ELF-1 (cell line): ENCODE results near the gene S100A5.

Experiments
- DNase-seq: peaks from one replicate; pipeline ENCODE4 v3.0.0-alpha.2; 2016; ENCODE audit warnings: low read depth, low spot score

The S100A5 gene

DNA sequence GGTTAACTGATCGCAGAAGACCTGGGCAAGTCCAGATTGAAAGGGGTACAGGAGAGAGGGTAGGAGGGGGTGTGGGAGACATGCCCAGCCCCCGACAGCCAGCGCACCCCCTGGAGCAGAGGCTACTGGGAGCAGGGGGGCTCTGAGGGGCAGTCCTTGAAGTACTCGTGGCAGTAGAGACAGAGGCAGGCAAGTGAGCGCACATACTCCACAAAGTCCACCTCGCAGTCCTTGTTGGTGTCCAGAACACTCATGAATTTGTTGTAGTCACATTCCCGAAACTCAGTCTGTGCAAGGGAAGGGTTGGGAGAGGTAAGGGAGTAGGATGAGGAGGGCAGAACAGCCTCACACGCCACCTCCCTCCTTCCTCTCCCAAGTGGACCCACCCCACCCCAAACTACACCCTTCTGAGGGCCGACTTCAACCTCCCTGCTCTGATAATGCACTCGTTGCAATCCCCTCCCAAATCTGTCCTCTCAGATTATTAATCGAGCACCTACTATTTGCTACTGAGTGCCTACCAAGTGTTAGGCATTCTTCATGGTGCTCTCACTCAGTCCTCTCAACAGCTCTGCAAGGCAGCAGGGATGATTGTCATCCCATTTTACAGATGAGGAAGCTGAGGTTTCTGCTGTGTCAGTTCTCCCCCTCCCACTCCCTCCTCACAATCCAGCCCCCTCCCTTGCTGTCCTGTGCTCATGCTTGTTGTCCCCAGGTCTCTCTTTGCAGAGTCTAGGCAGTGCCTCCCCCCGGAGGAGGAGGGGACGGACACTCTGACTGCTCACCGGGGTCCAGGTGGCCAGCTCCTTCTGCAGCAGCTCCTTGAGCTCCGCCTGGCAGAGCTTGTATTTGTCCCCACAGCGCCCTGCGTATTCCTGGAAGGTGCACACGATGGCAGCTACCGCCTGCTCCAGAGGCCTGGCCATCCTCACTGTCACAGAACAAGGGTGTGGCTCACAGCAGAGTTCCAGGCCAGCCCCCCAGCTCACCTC, 7.1 kb upstream of the S100A5 start:
- DNase-seq = peak; percentile 63

DNA sequence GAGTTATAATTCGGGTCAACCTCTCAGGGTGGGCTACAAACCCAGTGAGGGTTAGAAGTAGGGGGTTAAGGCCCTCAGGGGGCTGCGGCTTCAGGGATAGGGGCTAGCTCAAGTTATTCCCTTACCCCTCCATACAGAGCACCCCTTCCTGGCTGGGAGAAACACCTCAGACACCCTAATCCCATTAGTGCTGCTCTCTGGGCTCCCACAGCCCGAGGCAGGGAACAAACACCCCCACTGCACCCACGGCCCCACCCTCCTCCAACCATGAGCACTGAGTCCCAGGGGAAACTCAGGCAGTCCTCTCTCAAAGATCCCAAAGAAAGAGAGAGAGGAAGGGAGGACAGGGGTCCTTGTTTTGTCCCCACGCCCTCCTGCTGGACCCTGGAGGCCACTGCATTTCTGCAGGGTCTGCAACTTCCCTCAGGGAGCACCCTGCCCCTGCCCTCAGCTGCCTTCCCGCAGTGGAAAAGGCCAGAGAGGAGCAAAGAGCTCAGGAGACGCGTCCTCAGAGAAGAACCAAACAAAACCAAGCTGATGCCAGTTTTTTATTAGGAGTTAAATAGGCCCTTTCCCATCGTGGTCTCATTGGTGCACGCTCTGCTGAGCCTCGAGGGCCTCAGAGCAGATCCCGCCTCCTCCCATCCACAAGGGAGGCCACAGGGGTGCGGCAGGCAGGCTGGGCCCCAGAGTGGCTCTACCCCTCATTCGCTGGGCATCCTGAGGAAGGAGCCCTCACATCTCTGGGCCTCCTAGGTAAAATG, 6.2 kb upstream of the S100A5 start:
- no peak for DNase-seq

DNA sequence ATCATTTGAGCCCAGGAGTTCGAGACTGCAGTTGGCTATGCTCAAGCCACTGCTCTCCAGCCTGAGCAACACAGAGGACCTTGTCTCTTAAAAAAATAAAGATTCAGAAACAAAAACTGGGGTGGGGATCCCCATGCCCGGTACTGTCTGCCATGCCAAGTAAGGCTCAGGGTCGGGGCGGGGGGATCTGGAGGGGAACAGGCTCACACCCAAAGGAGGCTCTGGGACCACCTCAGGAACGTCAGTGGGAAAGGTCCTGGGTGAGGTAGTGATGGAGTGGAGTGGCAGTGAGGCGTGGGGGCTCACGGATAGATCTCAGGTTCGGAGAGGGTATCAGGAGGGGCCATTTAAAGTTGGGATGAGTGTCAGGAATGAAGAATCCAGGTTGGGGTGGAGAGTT, 5.6 kb upstream of the S100A5 start:
- no peak for DNase-seq

DNA sequence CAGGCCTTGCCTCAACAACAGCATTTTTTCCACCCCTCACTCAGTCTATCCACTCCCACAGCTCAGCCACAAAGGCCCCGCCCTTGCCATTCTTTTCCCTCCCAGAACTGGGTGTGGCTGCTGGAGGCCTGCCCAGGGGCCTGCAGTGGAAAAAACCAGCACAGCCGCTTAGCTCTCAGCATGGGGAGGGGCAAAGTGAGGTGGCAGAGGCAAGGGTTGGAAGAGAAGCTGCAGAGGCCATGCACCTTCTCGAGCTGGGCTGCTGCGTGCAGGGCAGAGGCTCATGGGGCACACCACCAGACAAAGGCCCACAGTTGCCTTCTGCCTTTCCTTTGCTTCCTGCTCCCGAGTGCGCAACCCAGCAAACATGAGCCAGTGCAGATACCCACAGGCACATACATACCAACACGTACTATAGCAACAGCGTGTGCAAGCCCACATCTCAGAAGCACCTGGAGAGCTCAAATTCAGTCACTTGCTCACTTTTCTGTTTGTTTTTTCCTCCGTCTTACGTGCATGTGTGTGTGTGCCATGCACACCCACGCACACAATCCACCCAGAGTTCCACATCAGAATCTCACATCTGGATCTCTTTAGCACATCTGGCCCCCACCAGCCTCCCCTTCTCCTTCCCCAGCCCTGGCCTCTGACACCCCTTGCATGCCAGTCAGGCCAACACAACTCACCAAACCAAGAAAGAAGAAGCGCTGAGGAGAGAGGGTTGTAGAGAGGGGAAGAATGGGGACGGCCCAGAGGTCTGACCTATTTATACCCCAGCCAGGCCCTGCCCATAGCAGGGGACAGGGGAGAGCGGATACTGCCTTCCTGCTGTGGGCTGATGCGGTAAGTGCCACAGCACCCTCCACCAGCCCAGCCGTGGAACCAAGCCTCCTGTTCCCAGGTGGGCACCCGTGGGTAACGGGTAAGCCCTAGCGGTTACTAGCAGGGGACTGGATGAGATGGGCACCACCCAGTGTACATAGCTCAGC, 4.6 kb upstream of the S100A5 start, which contains the start of gene S100A4:
S100A4 (minus strand) TSS at position 740 of the 989 bp plus-strand sequence. CDS start 1,012 bp downstream, outside the sequence.
- peak; percentile 96 for DNase-seq

DNA sequence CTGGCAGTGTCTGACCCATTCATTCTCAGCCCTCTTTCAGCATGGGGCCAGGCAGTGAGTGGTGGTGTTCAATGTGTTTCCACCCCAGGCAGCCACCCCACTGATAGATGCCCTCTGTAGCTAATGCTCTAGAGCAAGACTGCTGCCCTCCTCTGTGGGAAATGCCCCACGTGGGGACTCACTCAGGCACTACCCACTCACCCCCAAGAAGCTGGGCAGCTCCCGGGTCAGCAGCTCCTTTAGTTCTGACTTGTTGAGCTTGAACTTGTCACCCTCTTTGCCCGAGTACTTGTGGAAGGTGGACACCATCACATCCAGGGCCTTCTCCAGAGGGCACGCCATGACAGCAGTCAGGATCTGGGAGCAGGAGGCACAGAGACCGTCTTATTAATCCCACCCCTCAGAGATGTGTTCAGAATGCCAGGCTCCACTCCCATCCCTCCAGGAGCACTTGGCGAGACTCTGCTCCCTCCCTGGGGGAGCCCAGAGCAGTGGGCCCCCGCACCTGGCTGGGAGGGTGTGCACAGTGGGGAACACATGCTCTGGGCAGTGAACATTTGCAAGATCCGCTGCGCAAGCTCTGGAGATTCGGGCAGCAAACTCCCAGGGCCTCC, 3.8 kb upstream of the S100A5 start:
- DNase-seq = no peak

DNA sequence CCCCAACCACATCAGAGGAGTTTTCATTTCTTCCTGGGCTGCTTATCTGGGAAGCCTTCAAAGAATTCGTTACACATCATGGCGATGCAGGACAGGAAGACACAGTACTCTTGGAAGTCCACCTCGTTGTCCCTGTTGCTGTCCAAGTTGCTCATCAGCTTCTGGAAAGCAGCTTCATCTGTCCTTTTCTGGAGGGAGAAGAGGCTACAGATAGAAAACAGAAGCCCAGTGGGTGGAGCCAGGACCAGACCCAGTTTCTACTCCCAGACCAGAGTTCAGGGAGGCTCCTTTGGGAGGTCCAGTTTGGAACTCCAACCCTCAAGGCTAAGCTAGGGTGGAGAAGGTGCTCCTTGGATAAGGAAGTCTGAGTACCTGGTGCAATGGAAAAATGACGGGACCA, 3.0 kb upstream of the S100A5 start:
- no peak for DNase-seq

DNA sequence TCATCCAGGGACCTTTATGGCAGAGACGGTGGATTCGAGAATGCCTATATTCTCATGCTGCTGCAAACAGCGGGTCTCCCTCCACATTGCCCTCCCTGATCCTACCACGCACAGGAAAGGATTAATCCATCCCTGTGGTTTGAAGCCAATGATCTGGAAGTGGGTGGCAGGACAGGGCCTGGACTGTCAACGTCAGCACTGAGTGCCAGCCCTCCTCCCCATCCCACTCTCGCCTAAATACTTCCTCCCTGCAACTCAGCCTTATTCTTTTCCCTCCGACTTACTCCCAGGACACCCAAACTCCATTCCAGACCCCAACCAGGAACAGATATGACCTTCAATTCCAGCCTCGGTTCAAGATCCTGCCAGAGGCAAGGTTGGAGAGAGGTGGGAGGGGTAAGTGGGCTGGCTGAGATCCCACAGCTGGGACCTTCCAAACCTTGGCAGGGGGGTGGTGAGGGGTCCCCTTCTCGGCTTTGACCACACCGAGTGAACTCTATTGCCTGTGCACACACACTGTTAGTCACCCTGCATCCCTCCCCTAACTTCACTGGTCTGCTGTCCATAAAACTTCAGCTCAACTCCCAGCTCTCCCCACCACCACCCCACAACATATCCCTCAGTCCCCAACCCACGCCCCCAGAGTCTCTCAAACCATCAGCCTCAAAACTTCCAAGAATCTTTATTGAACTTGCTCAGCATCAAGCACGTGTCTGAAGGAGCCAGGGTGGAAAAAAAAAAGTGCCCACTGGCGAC, 2.4 kb upstream of the S100A5 start:
- no peak for DNase-seq

DNA sequence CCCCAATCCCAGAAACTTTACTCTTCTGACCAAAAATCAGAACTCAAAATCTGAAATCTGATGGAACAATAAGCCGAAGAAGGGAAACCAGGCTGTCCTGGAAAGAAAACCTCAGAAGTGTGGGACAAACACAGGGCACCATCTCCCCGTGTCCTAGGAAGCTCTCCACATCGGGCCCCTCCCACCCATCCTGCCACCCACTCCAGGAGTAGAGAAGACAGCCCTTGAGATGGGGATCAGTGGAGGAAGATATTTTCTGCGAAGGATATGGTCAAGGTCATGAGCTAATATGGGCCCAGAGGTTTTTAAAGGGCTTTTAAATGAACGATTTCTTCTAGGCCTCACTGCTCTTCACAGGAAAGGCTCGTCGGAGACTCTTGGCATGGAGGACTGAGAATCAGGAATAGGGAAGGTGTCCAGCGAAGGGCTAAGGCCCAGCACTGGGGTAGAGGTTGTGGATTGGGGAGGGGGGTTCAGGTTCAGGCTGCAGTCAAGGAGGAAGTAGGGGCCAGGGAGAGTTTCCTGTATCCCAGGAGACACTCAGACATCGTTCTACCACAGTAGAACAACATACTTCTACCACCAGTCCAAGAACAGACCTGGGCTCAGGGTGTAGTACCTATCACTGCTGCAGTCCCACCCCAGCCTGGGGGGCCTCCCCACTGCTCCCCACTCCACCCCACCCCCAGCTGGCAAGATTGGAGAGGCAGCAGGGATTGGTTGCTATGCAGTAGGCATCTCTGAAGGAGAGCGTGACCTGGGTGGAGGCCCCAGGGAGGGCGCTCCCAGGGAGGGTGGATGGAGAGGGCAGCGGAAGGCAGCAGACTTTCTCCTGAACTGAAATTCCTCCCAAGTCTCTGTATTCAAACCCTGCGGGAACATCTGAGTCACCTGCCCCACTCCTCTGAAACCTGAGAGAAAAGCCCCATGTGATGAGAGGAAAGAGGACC, 1.2 kb upstream of the S100A5 start:
- no peak for DNase-seq

DNA sequence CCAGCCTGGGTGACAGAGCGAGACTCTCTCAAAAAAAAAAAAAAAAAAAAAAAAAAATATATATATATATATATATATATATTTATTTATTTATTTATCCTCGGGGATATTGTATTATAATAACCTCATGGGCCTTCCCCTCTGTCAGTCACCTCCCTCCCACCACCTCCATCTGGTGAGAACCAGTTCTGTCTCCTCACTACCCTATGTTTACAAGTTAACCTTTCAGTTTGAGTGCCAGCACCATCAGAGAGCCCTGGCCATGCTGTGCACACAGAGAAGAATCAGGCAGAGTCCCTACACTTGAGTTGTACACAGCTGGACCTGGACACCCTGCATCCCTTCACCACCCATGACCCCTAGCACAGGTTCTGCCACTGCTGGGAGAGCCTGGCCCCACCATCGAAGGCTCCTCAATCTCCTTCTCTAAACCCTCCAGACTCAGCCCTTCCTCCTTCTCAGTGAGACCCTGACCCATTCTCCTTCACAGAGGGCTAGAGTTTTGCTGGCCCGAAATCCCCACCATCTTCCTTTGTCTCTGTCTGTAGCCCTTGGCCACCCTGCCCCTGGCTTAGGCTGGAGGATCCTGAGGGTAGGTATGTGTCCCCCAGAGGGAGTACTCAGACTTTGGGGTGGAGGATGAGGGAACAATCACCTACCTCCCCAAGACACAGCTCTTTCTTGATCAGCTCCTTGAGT, 1.2 kb downstream of the S100A5 start:
- DNase-seq = no peak

DNA sequence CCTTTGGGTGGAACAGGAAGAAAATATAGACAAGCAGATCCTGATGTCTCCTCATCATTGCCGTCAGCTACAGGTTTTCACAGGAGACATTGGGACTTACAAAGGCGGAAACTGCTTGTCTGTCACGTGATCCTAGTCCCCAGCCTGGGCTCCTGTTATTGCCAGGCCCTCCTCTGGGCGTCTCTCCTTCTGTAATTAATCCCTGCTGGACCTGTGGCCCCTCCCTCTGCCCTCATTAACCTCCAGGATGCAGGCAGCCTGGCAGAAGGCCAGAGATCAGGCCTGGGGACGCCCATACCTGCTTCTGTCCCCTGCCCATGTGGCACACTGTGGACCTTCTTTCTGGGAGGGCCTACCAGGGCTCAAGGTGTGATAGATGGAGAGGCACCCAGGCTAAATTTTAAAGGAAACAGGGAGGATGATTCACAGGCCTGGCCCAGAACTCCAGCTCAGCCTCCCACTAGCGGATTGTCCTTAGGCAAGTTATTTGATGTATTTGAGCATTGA, 2.4 kb downstream of the S100A5 start:
- DNase-seq = peak; percentile 88

DNA sequence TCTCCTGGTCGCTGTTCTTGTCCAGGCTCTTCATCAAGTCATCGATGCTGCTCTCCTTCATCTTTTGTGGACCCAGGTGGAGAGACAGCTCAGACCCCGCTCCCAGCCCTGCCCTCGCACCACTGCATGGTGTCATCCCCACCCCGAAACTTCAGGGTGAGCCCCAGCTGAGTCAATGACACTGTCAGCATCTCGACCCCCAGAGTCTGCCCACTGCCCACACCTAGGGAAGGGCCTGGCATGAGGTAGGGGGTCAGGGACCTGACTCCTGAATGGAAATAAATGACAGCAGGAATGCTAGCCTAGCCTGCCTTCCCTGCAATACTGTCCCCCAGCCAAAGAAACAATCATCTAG, 3.4 kb downstream of the S100A5 start:
- DNase-seq = no peak

DNA sequence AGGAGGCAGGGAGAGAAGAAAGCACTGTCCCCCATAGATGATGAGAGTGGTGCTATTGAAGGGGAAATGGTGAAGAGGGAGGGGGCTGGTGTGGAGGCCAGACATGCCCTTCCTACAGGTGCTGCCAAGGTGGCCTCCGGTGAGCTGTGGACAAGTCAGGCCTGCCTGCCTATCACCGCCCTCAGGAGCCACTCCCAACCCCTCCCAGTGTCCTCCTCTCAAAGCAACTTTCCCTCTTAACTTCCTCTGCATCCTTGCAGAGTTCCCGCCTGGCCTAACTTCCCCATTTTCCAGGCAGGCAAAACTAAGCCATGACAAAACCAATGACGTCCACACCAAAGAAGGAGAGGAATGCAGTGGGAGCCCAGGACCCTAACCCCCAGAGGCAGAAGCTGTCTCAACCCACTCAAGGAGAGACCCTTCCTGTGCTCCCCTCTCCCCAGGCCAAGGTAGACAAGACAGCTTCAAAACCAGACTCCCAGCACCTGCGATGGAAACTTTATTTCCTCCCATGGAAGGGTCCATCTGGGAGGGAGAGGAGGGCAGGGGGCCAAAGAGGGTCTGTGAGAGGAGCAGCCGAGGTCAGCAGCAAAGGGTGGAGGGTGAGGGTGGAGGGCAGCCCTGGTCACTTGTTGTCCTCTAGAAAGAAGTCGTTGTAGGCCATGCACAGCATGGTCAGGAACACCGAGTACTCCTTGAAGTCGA, 3.9 kb downstream of the S100A5 start:
- no peak for DNase-seq

DNA sequence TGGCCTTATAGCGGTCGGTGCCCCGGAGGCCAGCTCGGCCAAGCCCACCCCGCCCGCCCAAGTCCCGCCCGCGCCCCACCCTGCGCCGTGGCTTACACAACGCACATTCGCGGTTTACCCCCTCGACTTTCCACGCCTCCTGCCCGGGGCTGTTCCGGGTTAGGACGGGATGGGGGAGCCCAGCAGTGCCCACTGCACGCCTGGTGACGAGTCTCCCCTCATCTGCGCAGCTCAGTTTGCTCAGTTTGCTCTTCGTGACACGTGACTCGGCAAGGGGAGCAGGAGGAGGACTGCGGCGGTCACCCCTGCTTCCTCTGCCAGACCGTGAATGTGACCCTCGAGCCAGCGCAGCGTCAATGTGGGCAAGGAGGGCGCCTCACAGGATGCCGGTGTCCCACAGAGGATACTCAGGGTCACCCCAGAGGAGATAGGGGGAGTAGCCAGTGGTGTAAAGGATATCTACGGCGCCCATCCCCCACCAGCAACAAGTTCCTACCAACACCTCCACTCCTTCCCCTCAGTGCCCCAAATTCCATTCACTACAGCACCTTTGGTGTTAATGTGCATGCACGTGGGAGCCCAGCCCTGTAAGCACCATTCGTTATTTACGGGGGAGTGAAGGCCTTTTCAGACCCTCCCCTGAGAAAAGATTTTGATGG, 4.6 kb downstream of the S100A5 start:
- no peak for DNase-seq

DNA sequence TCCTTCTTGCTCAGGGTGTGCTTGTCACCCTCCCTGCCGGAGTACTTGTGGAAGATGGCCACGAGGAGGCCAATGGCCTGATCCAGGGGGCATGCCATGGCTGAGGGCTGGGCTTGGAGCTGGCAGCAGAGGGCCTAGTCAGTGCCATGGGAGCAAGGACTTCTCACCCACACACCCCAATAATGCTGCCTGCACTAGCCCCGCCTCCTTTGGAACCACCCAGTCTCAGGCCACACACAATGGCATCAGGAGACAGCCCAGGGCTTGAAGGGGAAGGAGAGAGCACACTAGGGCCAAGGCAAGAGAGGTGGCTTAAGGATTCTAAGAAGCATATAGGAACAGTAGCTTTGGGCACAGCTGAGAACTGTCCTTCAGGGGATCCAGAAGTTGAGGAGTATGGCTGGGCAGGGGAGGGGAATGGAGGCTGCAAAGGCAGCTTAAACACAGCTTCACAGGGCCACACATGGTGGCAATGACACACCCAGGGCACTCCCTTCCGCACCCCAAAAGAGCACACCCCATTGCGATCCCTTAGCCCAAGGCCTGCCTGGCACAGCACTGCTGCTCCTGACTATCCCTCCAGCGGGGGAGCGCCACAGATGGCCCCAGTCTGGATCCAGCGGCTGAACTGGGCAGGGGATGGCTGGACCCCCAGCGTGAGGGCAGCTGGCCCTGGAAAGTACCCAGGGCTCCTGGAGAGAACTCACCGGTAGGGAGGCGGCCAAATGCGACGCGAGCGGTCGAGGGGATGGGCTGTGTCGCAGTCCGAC, 5.3 kb downstream of the S100A5 start, which contains the start of gene S100A6:
S100A6 (minus strand) TSS at position 750 of the 770 bp plus-strand sequence; CDS start at position 98, 652 bp downstream.
- no peak for DNase-seq

DNA sequence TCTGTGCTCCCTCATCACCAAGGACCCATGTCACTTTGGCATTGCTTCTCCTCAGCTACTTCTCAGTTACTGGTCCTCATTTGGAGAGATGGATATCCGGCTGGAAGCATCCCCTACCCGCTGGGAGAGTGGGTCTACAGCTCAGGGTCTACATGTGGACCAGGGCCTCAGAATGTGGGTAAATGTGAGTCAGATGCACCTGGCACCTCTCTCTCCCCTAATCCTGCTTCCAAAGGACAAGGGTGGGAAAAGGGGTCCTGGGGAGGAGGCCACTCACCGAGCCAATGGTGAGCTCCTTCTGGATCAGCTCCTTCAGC, 5.9 kb downstream of the S100A5 start:
- DNase-seq = no peak

DNA sequence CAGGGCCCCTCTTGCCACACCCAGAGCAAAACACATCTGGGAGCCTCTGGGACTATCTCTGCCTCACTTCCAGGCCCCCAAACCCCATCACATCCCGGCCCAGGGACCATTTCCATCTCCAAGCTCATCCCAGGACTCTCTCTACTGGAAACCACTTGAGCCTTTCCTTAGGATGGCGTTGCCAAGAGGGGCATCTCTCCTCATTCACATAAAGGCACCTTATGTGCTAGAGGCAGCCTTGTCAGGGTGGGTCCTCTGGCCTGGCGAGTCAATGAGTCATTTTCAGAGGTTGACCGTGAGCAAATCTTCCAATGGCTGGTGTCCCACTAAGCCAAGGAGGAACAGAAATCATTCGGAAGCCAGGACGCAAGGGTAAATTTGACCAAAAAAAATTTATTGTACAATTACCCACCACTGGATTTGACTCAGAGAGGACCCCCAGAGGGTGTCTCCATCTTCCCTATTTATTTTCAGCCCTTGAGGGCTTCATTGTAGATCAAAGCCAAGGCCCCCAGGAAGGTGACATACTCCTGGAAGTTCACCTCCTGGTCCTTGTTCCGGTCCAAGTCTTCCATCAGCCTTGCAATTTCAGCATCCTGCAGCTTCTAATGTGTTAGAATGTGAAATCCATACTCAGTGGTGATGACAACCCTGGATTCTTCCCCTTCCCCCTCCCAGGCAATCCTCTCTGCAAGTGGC, 6.4 kb downstream of the S100A5 start:
- no peak for DNase-seq
